Suprapubic skin (tissue), 3 donors: Measurements from ENCODE around the gene ABLIM2.

Experiments used
- CTCF ChIP-seq, 2 donors: fragments of 200-600 bp in 1 of 2; fragments of 450-650 bp in 1 of 2; sonication (generic) in 1 of 2; IDR thresholded peaks; one replicate each; pipeline ENCODE4 v1.5.1; 2016 to 2019; ENCODE audit warnings: antibody characterized with exemption in 2 of 2, mild to moderate bottlenecking in 1 of 2, moderate library complexity in 1 of 2
- POLR2A ChIP-seq, 2 donors: fragments of 450-650 bp; IDR thresholded peaks; one replicate each; pipeline ENCODE4 v1.6.1; 2017; ENCODE audit warnings: antibody characterized with exemption in 2 of 2, mild to moderate bottlenecking in 2 of 2, moderate library complexity in 2 of 2

GRCh38 chr4:8148785-8149435, 9.7 kb downstream of the ABLIM2 start:
- TF ChIP-seq CTCF (IDR thresholded peaks at IDR 0.05) (no peak), POLR2A (IDR thresholded peaks at IDR 0.05) (no peak)
